ENCODE measurements around the gene SCAMP2. TPM values are rescaled to one million over a fixed set of nuclear protein-coding genes. Genes with fewer than 3 reads are reported as not detected.

The SCAMP2 gene
- total RNA-seq, 4 donors from 2014 or later, result 154 to 234 (median 193) TPM

- in situ Hi-C loops (cut with MboI; ENCODE audit: low pct_ligation_motif_present in 1 of 4, low pct_unique_long_range_greater_than_20kb in 1 of 4, low sequenced_read_pairs in 3 of 4), result loop anchor here in 1 of 4 donors (10.0 kb wide), 1 partner anchor 67 kb away; the partner anchor contains the start of gene FAM219B
- intact Hi-C loops (cut with DNase I; ENCODE audit: low total_unique reads), result no loop called here
- H3K27ac ChIP-seq, result no peak overlapping the region
Observed at GRCh38 chr15:74838137-74838516, 35.0 kb downstream of the SCAMP2 start.

DNA sequence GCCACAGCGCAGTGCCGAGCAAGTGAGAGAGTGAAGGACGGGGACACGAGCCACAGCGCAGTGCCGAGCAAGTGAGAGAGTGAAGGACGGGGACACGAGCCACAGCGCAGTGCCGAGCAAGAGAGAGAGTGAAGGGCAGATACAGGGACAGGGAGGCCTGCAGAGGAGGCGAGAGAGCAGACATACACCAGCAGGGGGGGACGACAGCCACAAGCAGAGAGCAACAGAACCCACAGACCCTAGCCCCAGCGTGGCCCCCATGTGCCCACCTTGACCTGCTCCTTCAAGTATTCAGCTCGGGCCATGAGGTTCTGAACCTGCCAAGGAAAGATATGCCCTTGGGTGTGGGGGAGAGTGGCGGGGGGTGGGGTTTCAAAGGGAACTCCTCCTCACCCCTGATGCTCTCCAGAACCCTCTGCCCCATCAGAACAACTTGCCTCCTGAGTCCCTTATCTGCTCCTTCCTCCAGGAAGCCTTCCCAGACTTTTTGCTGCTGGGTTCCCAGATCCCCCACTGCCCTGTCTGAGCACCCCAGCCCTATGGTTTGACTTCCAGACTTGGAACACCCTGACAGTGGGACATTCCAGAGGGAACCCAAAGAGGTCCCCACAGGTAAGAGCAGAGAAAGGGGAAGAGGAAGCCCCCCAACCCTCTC lies 35.6 kb downstream of the SCAMP2 start:
- WGBS, 2 donors (ENCODE audit: low coverage in 1 of 2), result 80 to 81% methylated on average over 2 to 15 of the region's 15 CpGs
- DNase-seq, result no peak
- no peaks in the 10 kb centered on the region for H3K27me3 ChIP-seq
- H3K36me3 ChIP-seq, result no peaks in the 10 kb centered on the region
- TF ChIP-seq POLR2A (IDR thresholded peaks at IDR 0.05) (no peak), EP300 (IDR thresholded peaks at IDR 0.05; ENCODE audit: low read depth) (no peak), POLR2AphosphoS5 (IDR thresholded peaks at IDR 0.05) (no peak)
- TF ChIP-seq, protein P1, sequence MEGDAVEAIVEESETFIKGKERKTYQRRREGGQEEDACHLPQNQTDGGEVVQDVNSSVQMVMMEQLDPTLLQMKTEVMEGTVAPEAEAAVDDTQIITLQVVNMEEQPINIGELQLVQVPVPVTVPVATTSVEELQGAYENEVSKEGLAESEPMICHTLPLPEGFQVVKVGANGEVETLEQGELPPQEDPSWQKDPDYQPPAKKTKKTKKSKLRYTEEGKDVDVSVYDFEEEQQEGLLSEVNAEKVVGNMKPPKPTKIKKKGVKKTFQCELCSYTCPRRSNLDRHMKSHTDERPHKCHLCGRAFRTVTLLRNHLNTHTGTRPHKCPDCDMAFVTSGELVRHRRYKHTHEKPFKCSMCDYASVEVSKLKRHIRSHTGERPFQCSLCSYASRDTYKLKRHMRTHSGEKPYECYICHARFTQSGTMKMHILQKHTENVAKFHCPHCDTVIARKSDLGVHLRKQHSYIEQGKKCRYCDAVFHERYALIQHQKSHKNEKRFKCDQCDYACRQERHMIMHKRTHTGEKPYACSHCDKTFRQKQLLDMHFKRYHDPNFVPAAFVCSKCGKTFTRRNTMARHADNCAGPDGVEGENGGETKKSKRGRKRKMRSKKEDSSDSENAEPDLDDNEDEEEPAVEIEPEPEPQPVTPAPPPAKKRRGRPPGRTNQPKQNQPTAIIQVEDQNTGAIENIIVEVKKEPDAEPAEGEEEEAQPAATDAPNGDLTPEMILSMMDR (IDR thresholded peaks at IDR 0.05), result no peak
- no peaks in the 10 kb centered on the region for H3K9me3 ChIP-seq
- intact Hi-C loops (cut with DNase I; ENCODE audit: low total_unique reads) (no loop called here), in situ Hi-C loops (cut with MboI; ENCODE audit: low pct_ligation_motif_present in 1 of 4, low pct_unique_long_range_greater_than_20kb in 1 of 4, low sequenced_read_pairs in 3 of 4) (loop anchor here in 1 of 4 donors (10.0 kb wide), 1 partner anchor 67 kb away; the partner anchor contains the start of gene FAM219B)
- H3K4me1 ChIP-seq, result peaks cover 13 to 18% (median 16%) of the 10 kb centered on the region in 4 donors
- no peak overlapping the region for H3K27ac ChIP-seq
- no peak overlapping the region for H3K4me3 ChIP-seq

More at GRCh38 chr15:74838137-74838516, 35.0 kb downstream of the SCAMP2 start:
- Histone ChIP-seq H3K4me3 (no peak overlapping the region), H3K4me1 (peaks cover 13 to 17% (median 16%) of the 10 kb centered on the region in 4 donors), H3K27me3 (no peaks in the 10 kb centered on the region), H3K36me3 (no peaks in the 10 kb centered on the region), H3K9me3 (no peaks in the 10 kb centered on the region)
- 90% methylated on average over 7 of the region's 10 CpGs; no CpG with 5 or more reads in 1 of the 2 donors for WGBS, 2 donors (ENCODE audit: low coverage in 1 of 2)
- no peak for DNase-seq
- TF ChIP-seq, protein P1 (IDR thresholded peaks at IDR 0.05), result no peak

- H3K9me3 ChIP-seq, result no peaks in the 10 kb centered on the region
- H3K27me3 ChIP-seq, result no peaks in the 10 kb centered on the region
- intact Hi-C loops (cut with DNase I; ENCODE audit: low total_unique reads) (no loop called here), in situ Hi-C loops (cut with MboI; ENCODE audit: low pct_ligation_motif_present in 1 of 4, low pct_unique_long_range_greater_than_20kb in 1 of 4, low sequenced_read_pairs in 3 of 4) (loop anchor here in 1 of 4 donors (10.0 kb wide), 1 partner anchor 68 kb away; the partner anchor contains the start of gene FAM219B)
- TF ChIP-seq POLR2A (IDR thresholded peaks at IDR 0.05) (no peak), POLR2AphosphoS5 (IDR thresholded peaks at IDR 0.05) (no peak), EP300 (IDR thresholded peaks at IDR 0.05; ENCODE audit: low read depth) (no peak)
- TF ChIP-seq, protein P1 (IDR thresholded peaks at IDR 0.05), result no peak
- H3K36me3 ChIP-seq, result no peaks in the 10 kb centered on the region
- WGBS, 2 donors (ENCODE audit: low coverage in 1 of 2), result 86% methylated on average over 7 of the region's 7 CpGs; no CpG with 5 or more reads in 1 of the 2 donors
- no peak overlapping the region for H3K4me3 ChIP-seq
- DNase-seq, result no peak
- peaks cover 8 to 18% (median 15%) of the 10 kb centered on the region in 4 donors for H3K4me1 ChIP-seq
- H3K27ac ChIP-seq, result no peak overlapping the region
Observed at GRCh38 chr15:74836846-74837245, 36.3 kb downstream of the SCAMP2 start.

- TF ChIP-seq EP300 (IDR thresholded peaks at IDR 0.05; ENCODE audit: low read depth), result no peak
- TF ChIP-seq, protein P1 (IDR thresholded peaks at IDR 0.05), result peak; percentile 65 to 80 (median 76)
- peak; percentile 75 for DNase-seq
- H3K4me3 ChIP-seq, result no peak overlapping the region
- no peaks in the 10 kb centered on the region for H3K9me3 ChIP-seq
- H3K4me1 ChIP-seq, result peaks cover 4 to 18% (median 13%) of the 10 kb centered on the region in 4 donors
- H3K27ac ChIP-seq, result no peak overlapping the region
- 34 to 38% methylated on average over 1 to 5 of the region's 5 CpGs for WGBS, 2 donors (ENCODE audit: low coverage in 1 of 2)
- no peaks in the 10 kb centered on the region for H3K36me3 ChIP-seq
- in situ Hi-C loops (cut with MboI; ENCODE audit: low pct_ligation_motif_present in 1 of 4, low pct_unique_long_range_greater_than_20kb in 1 of 4, low sequenced_read_pairs in 3 of 4) (loop anchor here in 1 of 4 donors (10.0 kb wide), 1 partner anchor 69 kb away; the partner anchor contains the start of gene FAM219B), intact Hi-C loops (cut with DNase I; ENCODE audit: low total_unique reads) (no loop called here)
- no peaks in the 10 kb centered on the region for H3K27me3 ChIP-seq
Observed at GRCh38 chr15:74835312-74835823, 37.8 kb downstream of the SCAMP2 start.
